GM19043 (cell line): ENCODE data around the gene SHLD1.

Experiments
- ATAC-seq: cut with Tn5 transposase; IDR thresholded peaks from one replicate; pipeline ENCODE4 v1.9.1; 2021; ENCODE audit warnings: low read depth; ENCODE audit not compliant: unreplicated experiment

Gene SHLD1

DNA sequence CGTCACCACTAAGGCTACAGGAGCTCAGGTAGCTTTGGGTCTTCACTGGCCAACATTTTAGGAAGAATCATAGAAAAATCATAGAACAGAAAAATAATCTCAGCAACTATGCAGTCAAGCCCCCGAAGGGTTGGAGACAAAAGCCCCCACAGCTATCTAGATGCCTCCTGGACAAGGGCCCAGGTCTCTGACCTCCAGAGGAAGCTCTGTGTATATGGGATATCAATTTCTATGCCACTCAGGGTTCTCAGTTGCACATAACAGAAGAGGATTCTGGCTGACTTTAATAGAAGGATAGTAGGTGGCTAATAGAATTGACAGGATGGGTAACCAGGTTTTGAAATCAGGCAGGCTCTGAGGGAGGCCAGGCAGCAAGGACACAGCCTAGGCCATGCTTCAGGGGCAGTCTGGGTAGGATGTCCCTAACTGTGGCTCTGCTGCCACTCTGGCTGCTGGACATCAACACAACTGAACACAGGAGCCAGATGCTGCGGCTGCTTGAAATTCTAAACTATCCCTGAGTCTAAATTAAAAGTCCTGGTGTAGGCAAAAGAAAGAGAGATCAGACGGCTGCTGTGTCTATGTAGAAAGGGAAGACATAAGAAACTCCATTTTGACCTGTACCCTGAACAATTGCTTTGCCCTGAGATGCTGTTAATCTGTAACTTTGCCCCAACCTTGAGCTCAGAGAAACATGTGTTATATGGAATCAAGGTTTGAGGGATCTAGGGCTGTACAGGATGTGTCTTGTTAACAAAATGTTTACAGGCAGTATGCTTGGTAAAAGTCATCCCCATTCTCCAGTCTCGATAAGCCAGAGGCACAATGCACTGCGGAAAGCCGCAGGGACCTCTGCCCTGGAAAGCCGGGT is 134.5 kb downstream of the SHLD1 start:
- ATAC-seq, result no peak

DNA sequence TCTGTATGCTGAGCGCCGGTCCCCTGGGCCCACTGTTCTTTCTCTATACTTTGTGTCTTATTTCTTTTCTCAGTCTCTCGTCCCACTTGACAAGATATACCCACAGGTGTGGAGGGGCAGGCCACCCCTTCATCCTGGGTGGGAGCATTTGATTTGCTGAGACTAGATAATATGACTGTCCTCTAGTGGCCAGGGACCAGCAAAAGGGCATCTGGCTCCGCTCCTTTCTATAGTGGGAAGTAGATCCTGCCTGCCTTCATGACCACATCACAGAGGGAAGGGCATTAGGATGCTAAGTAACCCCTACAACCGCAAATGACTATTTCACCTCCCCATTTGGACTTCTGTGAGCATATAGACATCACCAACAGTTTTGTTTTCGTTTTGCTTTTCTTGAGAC is 135.7 kb downstream of the SHLD1 start:
- no peak for ATAC-seq

DNA sequence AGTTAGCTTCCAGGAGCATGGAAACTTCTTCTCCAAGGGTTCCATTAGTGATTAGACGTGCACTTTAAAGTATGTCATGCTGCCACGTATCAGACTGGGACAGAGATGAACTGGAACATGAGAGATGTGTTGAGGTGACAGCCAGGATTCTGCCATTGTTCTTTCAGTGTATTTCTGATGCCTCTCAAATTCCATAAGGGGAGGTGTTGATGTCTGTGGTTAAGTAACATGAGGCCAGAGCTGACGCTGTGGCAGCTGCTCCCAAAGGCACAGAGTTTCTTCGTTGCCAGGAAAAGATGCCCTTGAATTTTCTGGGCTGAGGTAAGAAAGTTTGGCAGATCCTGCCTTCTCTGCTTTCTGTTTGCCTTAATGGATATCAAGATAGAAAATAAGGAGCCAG is 136.6 kb downstream of the SHLD1 start:
- no peak for ATAC-seq

DNA sequence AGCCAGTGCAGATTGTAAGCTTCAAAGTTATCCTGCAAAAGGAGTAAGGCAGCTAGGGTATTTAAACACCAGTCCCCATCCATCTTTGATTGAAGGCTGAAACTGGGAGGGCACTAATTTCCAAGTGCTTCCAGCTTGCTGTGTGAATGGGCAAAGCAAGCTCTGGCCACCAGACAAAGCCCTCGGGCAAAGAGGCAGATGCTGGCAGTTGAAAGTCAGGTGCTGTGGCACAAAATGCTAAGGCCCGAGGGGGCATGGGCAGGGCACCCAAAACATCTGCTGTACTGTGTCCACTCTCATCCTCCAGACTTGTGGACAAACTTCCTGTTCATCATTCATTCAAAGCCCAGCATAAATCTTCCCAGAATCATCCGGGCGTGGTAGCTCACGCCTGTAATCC is 137.2 kb downstream of the SHLD1 start:
- no peak for ATAC-seq

DNA sequence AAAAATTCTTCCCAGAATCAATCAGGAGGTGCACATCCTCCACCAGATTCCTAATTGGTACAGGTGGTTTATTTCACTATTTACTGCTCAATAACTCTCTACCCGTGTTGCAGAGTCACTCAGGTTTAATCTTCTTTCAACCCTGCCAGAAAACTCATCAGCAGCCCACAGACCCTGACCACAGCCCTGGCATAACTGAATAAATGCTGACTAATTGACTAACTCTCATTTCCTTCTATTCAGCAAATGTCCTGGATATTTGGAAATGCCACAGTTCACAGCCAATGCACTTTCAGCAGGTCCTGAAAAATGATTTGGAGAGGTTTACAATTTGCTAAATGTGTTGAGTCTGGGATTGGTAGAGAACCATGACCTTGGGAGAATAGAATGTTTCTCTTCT is 137.8 kb downstream of the SHLD1 start:
- no peak for ATAC-seq

DNA sequence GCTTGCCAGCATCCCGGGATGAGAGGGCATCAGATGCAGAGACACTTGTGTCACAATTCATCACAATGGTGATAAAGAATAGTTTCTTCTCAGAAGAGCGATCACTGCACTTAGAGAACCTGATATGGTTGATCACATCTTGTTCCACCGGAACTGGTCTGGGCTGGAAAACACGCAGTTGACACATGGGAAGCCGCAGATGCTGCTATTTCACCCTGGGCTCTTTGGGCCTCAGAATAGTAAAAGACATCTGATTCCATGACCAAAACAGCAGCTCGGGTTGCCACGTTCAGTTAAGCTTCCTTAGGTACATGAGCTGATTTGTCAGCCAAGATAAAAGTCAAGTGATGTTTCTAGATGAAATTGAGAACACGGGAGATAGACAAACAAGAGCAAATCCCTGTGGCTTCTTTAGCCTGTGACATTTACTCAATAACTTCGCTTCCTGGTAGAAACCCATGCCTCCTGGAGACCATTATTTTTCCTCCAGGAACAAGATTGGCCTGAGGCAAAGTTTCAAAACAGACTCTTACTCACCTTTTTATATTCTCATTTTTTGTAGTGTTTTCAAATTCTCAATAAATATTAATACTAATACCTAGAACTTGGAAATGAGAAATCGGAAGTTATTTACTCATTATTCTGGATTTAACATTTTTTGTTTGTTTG is 140.7 kb downstream of the SHLD1 start:
- no peak for ATAC-seq

DNA sequence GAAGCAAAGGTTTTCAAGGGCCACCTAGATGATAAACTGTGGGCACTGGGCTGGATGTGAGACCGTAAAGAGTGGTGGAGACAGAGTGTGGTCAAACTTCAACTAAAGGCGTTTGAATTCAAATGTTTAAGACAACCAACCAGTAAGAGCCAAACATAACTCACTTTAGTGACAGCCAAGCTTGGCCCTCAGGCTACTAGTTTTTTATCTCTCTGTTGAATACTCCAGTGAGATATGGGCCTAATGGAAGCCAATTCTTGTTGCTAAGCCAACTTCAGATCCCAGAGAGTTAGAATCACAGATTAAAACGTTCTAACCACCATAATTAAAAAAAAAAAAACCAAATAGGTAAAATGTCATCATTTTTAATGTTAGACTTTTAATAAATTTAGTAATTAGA is 142.9 kb downstream of the SHLD1 start:
- ATAC-seq, result no peak

DNA sequence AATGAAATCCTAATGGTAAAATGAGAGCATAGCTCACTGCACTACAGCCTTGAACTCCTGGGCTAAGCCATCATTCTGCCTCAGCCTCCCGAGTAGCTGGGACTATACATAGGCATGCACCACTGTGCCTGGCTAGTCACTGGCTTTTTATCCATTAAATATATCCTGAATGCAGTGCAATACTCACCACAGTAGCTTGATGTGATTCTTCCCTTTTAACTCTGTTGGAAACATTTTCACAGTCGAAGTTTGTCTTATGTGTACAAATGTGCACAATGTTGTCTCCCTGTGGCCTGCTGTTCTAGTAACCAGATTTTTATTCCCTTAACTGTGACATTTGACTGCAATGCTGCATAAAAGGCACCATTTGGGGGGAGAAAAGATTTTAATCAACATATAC is 143.4 kb downstream of the SHLD1 start:
- no peak for ATAC-seq

DNA sequence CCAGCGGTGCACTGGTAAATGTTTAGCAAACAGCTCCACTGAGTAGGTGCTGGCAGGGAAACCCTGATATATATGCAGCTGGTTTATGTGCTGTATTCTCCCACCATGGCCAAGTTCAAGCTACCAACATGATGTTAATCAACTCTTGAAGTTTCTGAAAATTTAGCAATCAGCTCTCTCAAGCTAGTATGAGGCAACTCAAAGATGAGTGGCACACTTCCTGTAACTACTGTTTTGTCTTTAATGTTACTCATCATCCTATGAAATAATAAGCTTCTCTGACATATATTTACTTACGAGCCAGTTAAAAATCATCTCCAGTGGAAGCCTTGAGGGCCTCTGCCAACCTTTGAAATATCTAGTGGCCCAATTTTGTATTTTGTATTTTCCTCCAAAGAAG is 145.4 kb downstream of the SHLD1 start:
- ATAC-seq, result no peak

DNA sequence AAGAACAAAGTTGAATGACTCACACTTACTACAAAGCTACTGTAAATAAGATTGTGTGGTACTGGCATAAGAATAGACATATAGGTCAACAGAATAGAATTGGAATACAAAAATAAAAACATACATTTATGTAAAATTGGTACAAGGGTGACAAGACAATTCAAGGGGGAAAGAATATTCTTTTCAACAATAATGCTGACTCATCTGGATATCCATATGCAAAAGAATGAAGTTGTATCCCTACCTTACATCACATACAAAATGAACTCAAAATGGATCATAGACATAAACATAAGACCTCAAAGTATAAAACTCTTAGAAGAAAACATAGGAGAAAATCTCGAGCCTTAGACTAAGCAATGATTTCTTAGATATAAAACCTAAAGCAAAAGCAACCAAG is 149.2 kb downstream of the SHLD1 start:
- no peak for ATAC-seq

DNA sequence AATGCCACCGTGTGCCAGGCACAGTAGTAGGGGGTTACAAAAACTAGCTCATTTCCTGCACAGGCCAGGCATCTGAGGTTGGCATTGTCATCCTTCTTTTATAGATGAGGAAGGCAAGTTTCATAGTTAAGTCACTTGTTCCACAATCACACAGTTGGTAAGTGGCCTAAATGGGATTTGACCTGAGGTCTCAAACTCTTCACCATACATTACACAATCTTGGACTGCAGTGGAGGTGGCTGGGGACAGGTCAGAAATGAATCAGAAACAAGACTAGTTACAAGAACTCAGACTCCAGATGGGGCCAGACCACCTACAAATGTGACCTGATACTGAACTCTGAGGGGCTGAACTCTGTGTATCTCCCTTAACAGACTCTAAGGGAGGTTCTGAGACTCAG is 150.7 kb downstream of the SHLD1 start:
- ATAC-seq, result no peak

DNA sequence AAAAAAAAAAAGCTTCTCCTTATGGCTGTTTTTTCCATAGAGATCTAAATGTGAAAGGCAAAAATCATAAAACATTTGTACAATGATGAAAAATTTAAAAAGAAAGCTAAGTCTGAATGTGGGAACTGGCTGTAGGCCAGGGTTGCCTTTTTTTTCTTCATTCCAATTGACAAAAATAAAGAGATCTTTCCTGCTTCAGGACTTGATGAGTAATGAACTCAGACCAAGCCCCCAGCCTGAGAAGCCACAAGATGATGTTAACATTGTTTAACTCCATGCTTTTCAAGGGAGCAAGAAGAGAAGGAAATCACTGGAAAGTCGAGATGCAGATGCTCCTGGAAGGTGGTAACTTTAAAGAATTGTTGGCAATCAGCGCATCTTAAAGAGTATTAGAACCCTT is 158.8 kb downstream of the SHLD1 start:
- no peak for ATAC-seq

DNA sequence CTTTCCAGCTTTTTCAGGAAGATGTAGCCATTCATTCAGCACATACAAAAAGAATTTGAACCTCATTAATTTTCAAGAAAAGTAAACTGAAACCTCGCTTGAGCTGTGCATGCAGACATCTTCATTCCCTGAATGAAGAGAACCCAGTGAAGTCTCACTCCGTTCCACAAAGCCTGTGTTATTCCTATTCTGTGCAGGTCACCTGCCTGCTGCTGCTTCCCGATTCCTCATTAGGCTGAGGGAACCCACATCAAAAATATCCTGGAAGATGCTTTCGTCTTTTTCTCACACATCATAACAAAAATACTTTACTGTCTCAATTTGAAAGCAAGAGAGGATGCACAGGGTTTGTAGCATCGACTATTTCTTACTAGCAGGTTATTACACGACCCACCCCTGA is 160.0 kb downstream of the SHLD1 start:
- no peak for ATAC-seq

DNA sequence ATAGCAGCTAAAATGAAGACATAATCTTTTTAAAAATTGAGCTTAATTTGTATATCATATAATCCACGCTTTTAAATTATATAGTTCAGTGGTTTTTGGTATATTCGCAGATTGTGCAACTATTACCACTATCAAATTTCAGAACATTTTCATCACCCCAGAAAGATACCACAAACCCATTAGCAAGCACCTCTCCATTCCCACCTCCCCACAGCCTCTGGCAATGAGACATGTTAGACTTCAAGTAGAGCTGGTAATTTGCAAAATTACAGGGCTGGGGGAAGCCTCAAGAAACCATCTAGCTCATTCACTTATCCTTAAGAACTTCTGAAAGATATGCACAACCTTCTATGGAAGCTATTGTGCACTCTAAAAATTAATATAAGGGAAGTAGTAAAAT is 163.0 kb downstream of the SHLD1 start:
- ATAC-seq, result no peak
